Fibroblast of peridontal ligament (primary cell): Measurements from ENCODE around the gene MMP17.

Source experiments
- DNase-seq: peaks from one replicate; pipeline ENCODE4 v3.0.0-alpha.2; 2010; ENCODE audit errors: extremely low read depth

MMP17 gene

DNA sequence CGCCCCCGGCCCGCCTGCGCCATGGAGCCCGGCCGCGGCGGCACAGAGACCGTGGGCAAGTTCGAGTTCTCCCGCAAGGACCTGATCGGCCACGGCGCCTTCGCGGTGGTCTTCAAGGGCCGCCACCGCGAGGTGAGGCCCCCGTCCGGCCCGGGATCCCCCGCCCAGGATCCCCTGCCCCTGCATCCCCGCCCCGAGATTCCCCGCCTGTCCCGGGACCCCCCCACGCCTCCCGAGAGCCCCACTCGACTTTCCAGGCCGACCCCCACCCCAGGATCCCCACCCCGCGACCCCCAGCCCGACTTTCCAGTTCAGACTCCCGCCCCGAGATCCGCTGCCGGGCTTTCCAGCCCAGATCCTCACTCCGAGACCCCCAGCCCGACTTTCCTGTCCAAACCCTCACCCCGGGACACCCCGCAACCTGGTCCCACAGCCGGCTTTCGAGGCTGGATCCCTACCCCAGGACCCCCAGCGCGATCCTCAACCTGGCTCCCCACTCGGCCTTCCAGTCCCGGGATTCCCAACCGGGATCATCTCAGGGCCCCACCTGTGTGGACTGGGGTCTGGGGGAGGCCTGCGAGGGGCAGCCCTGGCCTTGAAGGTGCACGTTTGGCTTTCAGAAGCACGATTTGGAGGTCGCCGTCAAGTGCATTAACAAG is 66.9 kb downstream of the MMP17 start:
- DNase-seq = no peak

DNA sequence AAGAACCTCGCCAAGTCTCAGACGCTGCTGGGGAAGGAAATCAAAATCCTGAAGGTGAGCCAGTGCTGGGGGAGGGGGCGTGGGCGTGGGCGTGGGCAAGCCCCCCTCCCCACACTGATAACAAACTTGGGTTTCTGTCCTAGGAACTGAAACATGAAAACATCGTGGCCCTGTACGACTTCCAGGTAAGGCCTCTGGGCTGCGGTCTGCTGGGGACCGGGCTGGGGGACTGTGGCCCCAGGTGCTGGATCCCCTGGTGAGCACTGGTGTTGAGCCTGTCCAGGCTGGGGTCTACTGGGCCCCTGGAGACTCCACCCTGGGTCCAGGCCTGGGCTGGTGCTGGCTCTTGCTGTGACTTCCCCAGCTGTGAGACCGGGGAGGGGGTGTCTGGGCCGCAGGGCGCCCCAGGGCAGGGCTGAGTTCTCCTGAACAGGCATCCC is 67.5 kb downstream of the MMP17 start:
- DNase-seq = no peak

DNA sequence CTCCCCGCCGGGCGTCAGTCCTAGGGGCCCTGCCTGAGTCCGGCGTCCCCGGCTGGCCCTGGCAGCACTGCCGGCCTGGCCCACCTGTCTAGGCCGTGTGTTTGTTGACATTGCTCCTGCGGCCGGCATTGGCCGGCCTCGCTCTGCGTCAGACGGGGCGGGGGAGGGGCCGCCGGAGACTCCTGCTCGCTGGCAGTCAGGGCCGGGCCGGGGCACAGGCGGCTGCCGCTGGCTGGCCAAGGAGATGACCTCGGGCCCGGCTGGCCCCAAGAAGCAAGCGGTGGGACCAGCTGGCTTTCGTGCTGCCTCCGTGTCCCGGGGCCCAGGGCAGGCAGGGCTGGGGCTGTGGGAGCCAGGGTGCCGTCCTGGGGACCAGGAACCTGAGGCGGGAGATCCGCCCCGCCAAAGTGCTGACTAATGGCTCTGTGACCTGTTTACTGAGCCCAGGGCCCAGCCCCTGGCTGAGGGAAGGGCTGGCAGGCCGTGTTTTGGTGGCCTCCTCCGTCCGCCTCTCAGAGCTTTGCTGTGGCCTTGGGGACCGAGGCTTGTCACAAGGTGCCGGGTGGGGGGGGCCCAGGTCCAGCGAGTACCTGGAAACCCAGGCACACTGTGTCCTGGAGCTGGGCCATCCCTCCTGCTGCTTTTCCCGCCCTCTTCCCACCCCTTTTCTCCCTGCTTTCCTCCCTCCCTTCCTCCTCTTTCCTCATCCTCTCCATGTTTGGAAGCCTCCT is 68.1 kb downstream of the MMP17 start:
- peak; percentile 84 for DNase-seq

DNA sequence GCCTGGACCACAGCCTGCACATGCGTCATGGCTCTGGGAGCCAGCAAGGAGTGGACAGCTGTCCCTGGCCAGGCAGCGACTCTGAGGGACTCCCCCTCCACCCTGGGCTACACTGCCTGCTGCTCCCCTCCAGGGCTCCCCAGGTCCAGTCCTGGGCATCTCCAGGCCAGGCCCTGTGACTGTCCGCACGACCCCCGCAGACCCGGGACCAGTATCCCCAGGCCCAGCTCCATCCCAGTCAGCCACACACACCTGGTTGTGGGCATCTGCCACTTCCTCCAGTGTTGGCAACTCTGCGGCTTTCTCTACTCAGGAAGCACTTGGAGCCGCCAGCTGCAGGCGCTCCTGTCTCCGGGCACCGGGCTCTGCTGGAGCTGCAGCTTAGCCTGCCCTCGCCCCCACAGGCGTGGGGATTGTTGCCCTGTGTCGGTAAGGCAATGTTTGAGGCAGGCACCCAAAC is 68.6 kb downstream of the MMP17 start:
- no peak for DNase-seq

DNA sequence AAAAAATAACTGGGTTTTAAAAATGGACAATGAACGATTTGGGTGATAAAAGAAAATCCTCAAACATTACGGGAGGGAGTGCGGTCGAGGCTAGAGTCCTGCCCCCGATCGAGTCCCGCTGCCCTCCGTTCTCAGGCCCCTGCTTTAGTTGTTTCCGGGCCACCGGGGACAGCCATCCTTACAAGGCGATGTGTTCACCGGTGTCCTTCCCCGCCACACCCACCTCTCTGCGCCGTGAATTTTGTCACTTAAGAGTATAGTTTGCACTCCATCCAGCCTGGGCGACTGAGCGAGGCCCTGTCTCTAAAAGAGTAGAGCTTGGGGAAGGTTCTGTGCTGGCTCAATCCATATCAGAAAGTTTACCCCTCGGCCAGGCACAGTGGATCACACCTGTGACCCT is 69.1 kb downstream of the MMP17 start:
- DNase-seq = no peak

DNA sequence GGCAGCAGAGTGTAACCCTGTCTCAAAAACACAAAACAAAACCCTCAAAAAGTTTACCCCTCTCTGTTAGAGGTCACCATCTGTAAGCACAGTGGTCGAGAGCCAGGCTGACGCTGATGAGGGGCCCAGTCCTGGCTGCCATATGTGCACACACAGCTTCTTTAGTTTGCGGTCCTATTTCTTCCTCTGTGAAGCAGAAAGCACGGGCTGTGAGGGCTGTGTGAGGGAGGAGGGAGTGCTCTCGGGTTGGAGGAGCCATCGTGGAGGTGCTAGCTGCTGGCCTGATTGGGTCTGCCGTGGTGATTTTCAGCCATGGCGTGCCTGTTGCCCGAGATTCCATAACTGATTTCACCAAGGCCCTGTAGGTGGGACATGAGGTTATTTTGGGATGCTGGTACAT is 69.7 kb downstream of the MMP17 start:
- no peak for DNase-seq

DNA sequence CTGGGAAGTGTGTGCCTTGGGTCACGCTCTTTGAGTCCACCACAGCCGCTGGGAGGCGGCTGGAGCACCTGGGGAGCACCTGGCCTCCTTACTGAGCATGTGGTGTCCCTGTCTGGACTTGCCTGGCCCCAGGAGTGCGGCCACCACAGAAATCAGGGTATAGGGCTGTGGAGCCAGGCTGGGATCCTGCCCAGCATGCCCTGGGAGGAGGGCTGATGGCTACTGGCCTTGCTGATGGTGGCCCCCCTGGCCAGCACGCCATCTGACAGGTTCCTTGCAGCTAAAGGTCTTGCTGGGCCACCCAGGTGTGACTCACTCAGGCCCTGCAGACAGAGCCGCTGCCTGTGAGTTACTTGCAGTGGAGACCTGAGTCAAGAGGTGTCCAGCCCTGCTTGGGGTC is 72.2 kb downstream of the MMP17 start:
- no peak for DNase-seq
